ENCODE measurements around the gene POU2AF3.
"Not testable (repeated sequence)": the region's sequence is repeated elsewhere in the genome, so short reads cannot be mapped to it uniquely, and the experiment has no call there.

Gene POU2AF3

GRCh38 chr11:111301004-111301841, 2.9 kb downstream of the POU2AF3 start:
- DNase-seq = no peak

GRCh38 chr11:111301842-111302118, 3.4 kb downstream of the POU2AF3 start:
- no peak for DNase-seq

DNA sequence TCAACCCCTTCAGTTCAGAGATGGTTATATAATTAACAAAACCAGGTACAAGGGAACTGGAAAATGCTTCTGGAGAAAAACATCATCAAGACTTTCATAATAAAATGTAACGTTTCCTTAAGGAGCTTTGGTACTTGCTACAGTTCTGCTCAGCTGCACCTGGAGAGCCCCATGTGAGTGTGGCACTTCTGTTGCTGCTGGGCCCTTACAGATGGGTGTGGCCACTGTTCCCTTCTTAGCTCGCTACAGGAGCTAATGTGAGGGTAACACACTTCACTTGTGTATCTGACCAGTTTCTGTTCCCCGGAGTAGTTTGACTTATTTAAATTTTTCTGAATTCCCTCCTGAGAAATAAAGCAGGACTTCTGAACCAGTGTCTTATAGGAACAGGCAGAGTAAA, 4.0 kb downstream of the POU2AF3 start:
- DNase-seq = no peak

GRCh38 chr11:111303461-111303860, 5.1 kb downstream of the POU2AF3 start:
- no peak for DNase-seq

- DNase-seq = no peak
Measured at GRCh38 chr11:111305162-111305802, 6.9 kb downstream of the POU2AF3 start.

GRCh38 chr11:111305876-111306275, 7.5 kb downstream of the POU2AF3 start:
- DNase-seq = no peak

- no peak for DNase-seq
Measured at GRCh38 chr11:111306321-111306720, 8.0 kb downstream of the POU2AF3 start.

GRCh38 chr11:111307472-111308108, 9.2 kb downstream of the POU2AF3 start:
- no peak for DNase-seq

GRCh38 chr11:111308140-111308539, 9.8 kb downstream of the POU2AF3 start:
- DNase-seq = no peak

DNA sequence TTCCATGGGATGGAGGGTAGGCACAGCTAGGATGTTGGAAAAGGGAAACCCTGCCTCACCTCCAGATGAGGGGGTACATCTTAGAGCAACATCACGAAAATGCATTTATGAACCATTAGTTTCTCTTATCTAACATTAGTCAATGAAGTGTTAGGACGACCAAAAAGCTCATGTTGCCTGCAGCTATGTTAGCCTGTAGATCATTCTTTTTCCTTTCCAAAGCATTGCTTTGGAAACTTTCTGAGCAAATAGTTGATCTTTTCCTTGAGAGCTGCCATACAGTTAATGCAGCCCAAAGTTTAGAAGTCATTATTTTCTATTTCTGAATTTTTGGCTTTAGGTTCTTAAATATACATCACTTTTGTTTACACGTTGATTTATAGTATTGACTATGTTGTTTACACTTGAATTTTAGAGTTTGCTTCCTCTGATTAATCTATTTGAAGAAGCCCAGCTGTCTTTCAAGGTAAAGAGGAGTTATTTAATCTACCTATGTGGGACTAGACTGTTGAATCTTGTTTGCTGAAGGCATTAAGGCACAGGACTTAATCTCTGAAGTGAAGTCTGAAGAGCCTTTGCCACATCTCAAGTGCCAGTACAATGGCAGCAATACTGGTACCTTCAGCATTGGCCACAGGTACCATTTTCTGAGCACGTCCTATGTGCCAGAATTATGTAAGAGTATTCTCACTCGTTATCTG, 11.0 kb downstream of the POU2AF3 start:
- no peak for DNase-seq

- DNase-seq = no peak
Measured at GRCh38 chr11:111310088-111310487, 11.7 kb downstream of the POU2AF3 start.

DNA sequence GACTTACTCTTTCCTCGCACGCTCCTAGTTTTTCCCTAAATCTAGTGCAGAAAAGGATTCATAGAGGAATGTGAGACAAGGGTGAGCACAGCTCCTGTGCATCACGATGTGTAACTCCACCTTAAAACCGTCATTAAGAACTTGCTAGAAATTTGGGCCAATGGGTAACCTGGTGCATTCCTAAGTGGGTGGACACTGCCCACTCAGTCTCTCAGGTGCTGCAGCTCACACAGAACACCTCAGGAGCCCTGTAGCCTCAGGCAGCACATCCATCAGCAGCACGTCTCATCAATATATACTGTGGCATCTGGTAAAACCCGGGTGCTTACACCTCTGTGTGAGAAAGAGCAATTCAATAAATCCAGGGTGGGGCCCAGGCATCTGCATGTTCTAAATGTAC, 12.4 kb downstream of the POU2AF3 start:
- DNase-seq = no peak

- DNase-seq = no peak
Measured at GRCh38 chr11:111312076-111312475, 13.7 kb downstream of the POU2AF3 start.

- no peak for DNase-seq
Measured at GRCh38 chr11:111319296-111319695, 20.9 kb downstream of the POU2AF3 start.

DNA sequence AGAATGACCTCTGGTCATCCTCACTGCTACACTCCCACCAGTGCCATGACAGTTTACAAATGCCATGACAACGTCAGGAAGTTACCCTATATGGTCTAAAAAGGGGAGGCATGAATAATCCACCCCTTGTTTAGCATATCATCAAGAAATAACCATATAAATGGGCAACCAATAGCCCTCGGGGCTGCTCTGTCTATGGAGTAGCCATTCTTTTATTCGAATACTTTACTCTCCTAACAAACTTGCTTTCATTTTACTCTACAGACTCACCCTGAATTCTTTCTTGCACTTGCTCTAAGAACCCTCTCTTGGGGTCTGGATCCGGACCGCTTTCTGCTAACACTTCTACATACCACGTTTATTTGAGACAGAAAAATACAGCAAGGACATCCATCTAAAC, 21.9 kb downstream of the POU2AF3 start:
- DNase-seq = not testable (repeated sequence)

DNA sequence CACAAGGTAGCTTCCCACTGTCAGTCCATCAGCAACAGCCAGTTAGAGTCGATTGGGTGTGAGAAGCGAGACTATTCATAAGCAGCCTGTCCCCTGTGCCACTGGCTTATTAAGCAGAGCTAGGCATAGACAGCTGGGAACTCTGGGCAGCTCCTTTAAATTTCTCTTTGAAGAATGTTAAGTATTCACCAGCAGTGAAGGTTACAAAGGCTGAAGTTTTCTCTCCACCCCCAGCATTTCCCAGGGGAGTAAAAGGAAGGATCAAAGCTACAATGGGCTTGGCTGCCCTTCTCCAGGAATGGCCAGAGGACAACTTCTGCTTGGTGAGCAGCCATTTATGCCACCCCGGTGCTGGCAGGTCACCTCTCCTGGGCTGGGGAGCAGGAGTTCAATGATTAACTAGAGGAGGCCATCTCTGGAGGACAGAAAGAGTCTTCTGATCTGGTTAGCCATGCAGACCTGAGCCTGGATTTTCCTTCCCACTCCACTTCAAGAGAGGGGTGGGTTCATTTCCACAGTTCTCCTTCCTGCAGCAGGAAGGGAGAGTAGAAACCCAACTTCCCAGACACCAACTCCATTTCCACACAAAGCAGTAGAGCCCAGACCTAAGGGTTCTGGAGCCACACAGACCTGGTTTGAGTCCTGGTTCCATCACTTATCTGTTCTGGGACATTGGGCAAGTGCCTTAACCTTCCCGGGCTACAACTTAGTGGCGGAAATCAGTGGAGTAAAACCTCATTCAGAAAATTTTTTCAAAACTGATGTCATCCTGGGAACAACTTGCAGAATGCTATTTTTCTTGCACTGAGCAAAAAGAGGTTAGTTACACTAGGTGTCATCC, 22.6 kb downstream of the POU2AF3 start:
- no peak for DNase-seq

DNA sequence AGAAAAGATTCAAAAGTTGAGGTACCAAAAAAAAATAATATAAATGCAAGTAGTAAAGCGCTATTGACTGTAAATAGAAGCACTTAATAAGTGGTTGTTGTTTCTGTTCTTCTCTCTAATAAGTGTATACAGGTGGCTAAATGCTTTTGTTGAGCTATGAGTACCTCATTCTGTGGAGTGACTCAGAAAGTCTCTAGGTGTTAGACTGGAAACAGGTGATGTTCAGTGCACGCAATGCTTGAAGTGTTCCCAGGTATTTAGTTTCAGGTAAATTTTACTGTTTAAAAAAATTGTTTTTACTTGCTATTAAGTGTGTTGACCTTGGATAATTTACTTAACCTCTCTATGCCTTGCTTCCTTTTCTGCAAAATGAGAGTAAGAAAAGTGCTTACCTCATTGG, 24.2 kb downstream of the POU2AF3 start:
- DNase-seq = no peak

- DNase-seq = peak; percentile 39
Measured at GRCh38 chr11:111324277-111324720, 26.0 kb downstream of the POU2AF3 start.

DNA sequence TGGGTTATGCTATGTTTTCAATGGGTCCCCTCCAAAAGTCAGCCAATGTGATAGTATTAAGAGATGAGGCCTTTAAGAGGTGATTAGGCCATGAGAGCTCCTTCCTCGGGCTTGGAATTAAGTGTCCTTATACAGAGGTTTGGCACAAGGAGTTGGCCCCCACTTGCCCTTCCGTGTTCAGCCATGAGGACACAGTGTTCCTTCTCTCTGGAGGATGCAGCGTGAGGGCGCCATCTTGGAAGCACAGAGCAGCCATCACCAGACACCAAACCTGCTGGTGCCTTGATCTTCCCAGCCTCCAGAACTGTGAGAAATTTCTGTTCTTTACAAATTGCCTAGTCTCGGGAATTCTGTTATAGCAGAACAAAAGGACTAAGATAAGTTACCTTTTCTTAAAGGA, 26.9 kb downstream of the POU2AF3 start:
- DNase-seq = no peak

DNA sequence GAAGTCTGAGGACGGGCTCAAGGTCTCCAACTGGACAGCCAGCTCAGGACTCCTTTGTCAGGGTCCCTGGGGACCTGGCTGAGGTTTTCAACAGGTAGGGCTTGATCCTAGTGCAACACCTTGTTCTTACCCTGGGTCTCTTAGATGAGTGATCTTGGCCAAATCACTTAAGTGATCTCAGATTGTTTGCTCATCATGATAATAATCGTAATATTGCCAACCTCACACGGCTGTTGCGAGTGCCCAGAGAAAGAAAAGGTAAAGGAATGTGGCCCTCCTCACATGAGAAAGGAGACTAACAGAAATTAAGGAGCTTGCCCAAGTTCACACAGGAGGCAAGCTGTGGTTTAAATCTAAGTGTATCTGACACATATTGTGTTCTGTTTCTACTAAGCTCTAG, 28.5 kb downstream of the POU2AF3 start:
- DNase-seq = no peak

GRCh38 chr11:111327908-111328624, 29.7 kb downstream of the POU2AF3 start:
- no peak for DNase-seq
